ENCODE measurements around the gene DDR1.

Gene DDR1

GRCh38 chr6:30883685-30884520 is at the start of gene DDR1:
Gene DDR1, plus strand, starts transcription at chr6:30884519. Its CDS starts 4,211 bp downstream, at chr6:30888730.
- no peak for TF ChIP-seq CTCF (IDR thresholded peaks at IDR 0.05)

- TF ChIP-seq CTCF (IDR thresholded peaks at IDR 0.05): no peak
Measured at GRCh38 chr6:30834646-30835045, 49.7 kb upstream of the DDR1 start.

GRCh38 chr6:30835576-30835975 is 48.7 kb upstream of the DDR1 start:
- TF ChIP-seq CTCF (IDR thresholded peaks at IDR 0.05): no peak

GRCh38 chr6:30836431-30836866 is 47.9 kb upstream of the DDR1 start:
- TF ChIP-seq CTCF (IDR thresholded peaks at IDR 0.05): no peak

- no peak for TF ChIP-seq CTCF (IDR thresholded peaks at IDR 0.05)
Measured at GRCh38 chr6:30836957-30837356, 47.4 kb upstream of the DDR1 start.

GRCh38 chr6:30837432-30837831 is 46.9 kb upstream of the DDR1 start:
- TF ChIP-seq CTCF (IDR thresholded peaks at IDR 0.05): no peak

GRCh38 chr6:30837870-30838269 is 46.4 kb upstream of the DDR1 start:
- TF ChIP-seq CTCF (IDR thresholded peaks at IDR 0.05): no peak
